ENCODE results near the gene RFWD3.

Gene RFWD3

GRCh38 chr16:74617206-74617788 is 49.4 kb downstream of the RFWD3 start:
- no peak for DNase-seq

GRCh38 chr16:74611721-74612120 is 55.0 kb downstream of the RFWD3 start:
- DNase-seq = no peak

- DNase-seq = peak; percentile 19 to 97 (median 40)
These were observed 57.7 kb downstream of the RFWD3 start for GRCh38 chr16:74608944-74609343.

- no peak for DNase-seq
These were observed 58.3 kb downstream of the RFWD3 start for GRCh38 chr16:74608381-74608780.

- no peak for DNase-seq
These were observed 58.7 kb downstream of the RFWD3 start for GRCh38 chr16:74607962-74608356.

- no peak for DNase-seq
These were observed 59.2 kb downstream of the RFWD3 start for GRCh38 chr16:74607310-74607961.

GRCh38 chr16:74606521-74607309 is 60.0 kb downstream of the RFWD3 start, which contains the start of gene GLG1:
TSS of gene GLG1 (minus strand) at chr16:74607114. CDS start at chr16:74607094, 20 bp downstream.
- DNase-seq = peak; percentile 84 to 94 (median 87)

GRCh38 chr16:74605746-74606520 is 60.7 kb downstream of the RFWD3 start:
- DNase-seq = no peak

- no peak for DNase-seq
These were observed 61.3 kb downstream of the RFWD3 start for GRCh38 chr16:74605332-74605731.

- no peak for DNase-seq
These were observed 62.8 kb downstream of the RFWD3 start for GRCh38 chr16:74603848-74604247.

- DNase-seq = peak; percentile 16 to 90 (median 56)
These were observed 65.4 kb downstream of the RFWD3 start for GRCh38 chr16:74601126-74601871.

GRCh38 chr16:74596586-74596985 is 70.1 kb downstream of the RFWD3 start:
- DNase-seq = no peak

- no peak for DNase-seq
These were observed 73.8 kb downstream of the RFWD3 start for GRCh38 chr16:74592847-74593246.

- DNase-seq = no peak
These were observed 74.6 kb downstream of the RFWD3 start for GRCh38 chr16:74591876-74592650.

- no peak for DNase-seq
These were observed 79.7 kb downstream of the RFWD3 start for GRCh38 chr16:74586948-74587347.

GRCh38 chr16:74585846-74586443 is 80.7 kb downstream of the RFWD3 start:
- DNase-seq = no peak

GRCh38 chr16:74583926-74584666 is 82.6 kb downstream of the RFWD3 start:
- no peak for DNase-seq

- no peak for DNase-seq
These were observed 83.7 kb downstream of the RFWD3 start for GRCh38 chr16:74582970-74583369.

- no peak for DNase-seq
These were observed 85.8 kb downstream of the RFWD3 start for GRCh38 chr16:74580833-74581232.

- no peak for DNase-seq
These were observed 87.8 kb downstream of the RFWD3 start for GRCh38 chr16:74578838-74579237.
